H9 (cell line): ENCODE data around the gene TGFBR3L. TPM values are rescaled to one million over a fixed set of nuclear protein-coding genes. Genes with fewer than 3 reads are reported as not detected.
A peak's percentile ranks its signal among the peaks of the same experiment; 100 is the strongest.

Experiments used
- DNase-seq: peaks from one replicate; pipeline ENCODE4 v3.0.0-alpha.2; 2017
- H2AFZ ChIP-seq: one replicate; pipeline ENCODE4 v1.6.1; 2013; ENCODE audit warnings: mild to moderate bottlenecking, low read length, control low read depth, moderate library complexity
- H2AK5ac ChIP-seq: 2 replicates; pipeline ENCODE4 v1.6.1; 2013; ENCODE audit warnings: low read length, control low read depth, mixed read lengths; ENCODE audit not compliant: insufficient read length
- H2BK120ac ChIP-seq: one replicate; pipeline ENCODE4 v1.6.1; 2013; ENCODE audit warnings: low read depth, mild to moderate bottlenecking, low read length, control low read depth, inconsistent platforms; ENCODE audit not compliant: poor library complexity, severe bottlenecking
- H2BK12ac ChIP-seq: 2 replicates; pipeline ENCODE4 v1.6.1; 2013; ENCODE audit warnings: low read length, control low read depth, mixed read lengths, low read depth; ENCODE audit not compliant: insufficient read length
- H2BK15ac ChIP-seq: 2 replicates; pipeline ENCODE4 v1.6.1; 2013; ENCODE audit warnings: low read depth, low read length, control low read depth
- H2BK20ac ChIP-seq: one replicate; pipeline ENCODE4 v1.6.1; 2013; ENCODE audit warnings: low read depth, mild to moderate bottlenecking, low read length, control low read depth, inconsistent platforms; ENCODE audit not compliant: poor library complexity, severe bottlenecking
- H2BK5ac ChIP-seq: 2 replicates; pipeline ENCODE4 v1.6.1; 2013; ENCODE audit warnings: low read length, control low read depth, mixed read lengths; ENCODE audit not compliant: insufficient read length
- H3K14ac ChIP-seq: 2 replicates; pipeline ENCODE4 v1.6.1; 2013; ENCODE audit warnings: low read length, control low read depth; ENCODE audit not compliant: insufficient read depth
- H3K18ac ChIP-seq: 2 replicates; pipeline ENCODE4 v1.6.1; 2013; ENCODE audit warnings: low read depth, mild to moderate bottlenecking, mixed read lengths, low read length, control low read depth; ENCODE audit not compliant: insufficient read length
- H3K23ac ChIP-seq: 2 replicates; pipeline ENCODE4 v1.6.1; 2013; ENCODE audit warnings: low read length, control low read depth, mixed read lengths, low read depth; ENCODE audit not compliant: insufficient read length
- H3K23me2 ChIP-seq: 2 replicates; pipeline ENCODE4 v1.6.1; 2013; ENCODE audit warnings: low read depth, mild to moderate bottlenecking, mixed read lengths, low read length, control low read depth; ENCODE audit not compliant: insufficient read length, poor library complexity, severe bottlenecking
- H3K27ac ChIP-seq: 2 replicates; pipeline ENCODE4 v1.5.1; 2013; ENCODE audit warnings: low read length, control low read depth, mixed read lengths, low read depth; ENCODE audit not compliant: insufficient read length
- H3K27me3 ChIP-seq: 2 replicates; pipeline ENCODE4 v1.6.1; 2013; ENCODE audit warnings: low read length, control low read depth, inconsistent platforms; ENCODE audit not compliant: insufficient read depth
- H3K4ac ChIP-seq: 2 replicates; pipeline ENCODE4 v1.6.1; 2013; ENCODE audit warnings: low read depth, mild to moderate bottlenecking, control low read depth, inconsistent platforms, low read length, moderate library complexity
- H3K4me1 ChIP-seq: 2 replicates; pipeline ENCODE4 v1.6.1; 2013; ENCODE audit warnings: low read length, control low read depth, inconsistent platforms; ENCODE audit not compliant: insufficient read depth
- H3K4me2 ChIP-seq: 2 replicates; pipeline ENCODE4 v1.6.1; 2013; ENCODE audit warnings: low read length, control low read depth, mixed read lengths; ENCODE audit not compliant: insufficient read length, insufficient read depth
- H3K56ac ChIP-seq: 2 replicates; pipeline ENCODE4 v1.6.1; 2013; ENCODE audit warnings: low read depth, mild to moderate bottlenecking, mixed read lengths, low read length, control low read depth; ENCODE audit not compliant: insufficient read length
- H3K79me1 ChIP-seq: 2 replicates; pipeline ENCODE4 v1.6.1; 2013; ENCODE audit warnings: low read depth, mild to moderate bottlenecking, moderate library complexity, low read length, control low read depth, inconsistent platforms; ENCODE audit not compliant: insufficient read depth, poor library complexity, severe bottlenecking
- H3K79me2 ChIP-seq: 2 replicates; pipeline ENCODE4 v1.6.1; 2013; ENCODE audit warnings: low read length, control low read depth, inconsistent platforms; ENCODE audit not compliant: insufficient read depth
- H3K9ac ChIP-seq: 2 replicates; pipeline ENCODE4 v1.6.1; 2013; ENCODE audit warnings: low read length, control low read depth, mixed read lengths; ENCODE audit not compliant: insufficient read length; ENCODE audit errors: extremely low read depth
- H3K9me3 ChIP-seq: one replicate; pipeline ENCODE4 v1.6.1; 2013; ENCODE audit warnings: low read depth, low read length, inconsistent platforms; ENCODE audit not compliant: control insufficient read depth
- H3T11ph ChIP-seq: one replicate; pipeline ENCODE4 v1.6.1; 2013; ENCODE audit warnings: mild to moderate bottlenecking, low read length, control low read depth, inconsistent platforms
- H4K20me1 ChIP-seq: one replicate; pipeline ENCODE4 v1.6.1; 2013; ENCODE audit not compliant: control insufficient read depth, insufficient read length, insufficient read depth
- H4K5ac ChIP-seq: 2 replicates; pipeline ENCODE4 v1.6.1; 2013; ENCODE audit warnings: low read depth, mild to moderate bottlenecking, mixed read lengths, low read length, control low read depth; ENCODE audit not compliant: insufficient read length
- H4K8ac ChIP-seq: replicated peaks from 2 replicates; pipeline ENCODE4 v1.6.1; 2013; ENCODE audit warnings: low read length, control low read depth, mixed read lengths, low read depth; ENCODE audit not compliant: insufficient read length
- H4K91ac ChIP-seq: 2 replicates; pipeline ENCODE4 v1.6.1; 2013; ENCODE audit warnings: low read depth, mild to moderate bottlenecking, moderate library complexity, mixed read lengths, low read length, control low read depth; ENCODE audit not compliant: insufficient read length
- H3K27ac Mint-ChIP-seq, 3 experiments: 2 replicates in 2 of 3; 3 replicates in 1 of 3; pipeline ENCODE4 v1.8.0; 2020 to 2021; ENCODE audit warnings: mixed read lengths in 3 of 3, mild to moderate bottlenecking in 1 of 3, moderate library complexity in 1 of 3
- H3K27me3 Mint-ChIP-seq: 2 replicates; pipeline ENCODE4 v1.8.0; 2021; ENCODE audit warnings: low read depth, mild to moderate bottlenecking, moderate library complexity, mixed read lengths
- H3K36me3 Mint-ChIP-seq, 3 experiments: 2 replicates in 2 of 3; 3 replicates in 1 of 3; pipeline ENCODE4 v1.8.0; 2020 to 2021; ENCODE audit warnings: low read depth in 3 of 3, mixed read lengths in 3 of 3; ENCODE audit not compliant: insufficient read depth in 1 of 3
- H3K4me1 Mint-ChIP-seq, 2 experiments: 2 replicates each; pipeline ENCODE4 v1.8.0; 2020; ENCODE audit warnings: mixed read lengths in 2 of 2
- H3K4me3 Mint-ChIP-seq, 2 experiments: 2 replicates in 1 of 2; 3 replicates in 1 of 2; pipeline ENCODE4 v1.8.0; 2020 to 2021; ENCODE audit warnings: mild to moderate bottlenecking in 2 of 2, mixed read lengths in 2 of 2, moderate library complexity in 1 of 2
- H3K9me3 Mint-ChIP-seq, 2 experiments: 2 replicates in 1 of 2; 3 replicates in 1 of 2; pipeline ENCODE4 v1.8.0; 2020; ENCODE audit warnings: mild to moderate bottlenecking in 2 of 2, mixed read lengths in 2 of 2, moderate library complexity in 1 of 2
- CTCF ChIP-seq: fragments of 200-600 bp; sonication (generic); conservative IDR thresholded peaks from 3 replicates; pipeline ENCODE4 v1.8.0; 2021; ENCODE audit warnings: antibody characterized with exemption, mild to moderate bottlenecking
- WGBS: extraction: QIAGEN DNeasy Blood & Tissue Kit; methylation state at CpG from one replicate; pipeline ENCODE4 v1.1.7; 2013; ENCODE audit warnings: missing lambda C conversion rate, low lambda C conversion rate, mixed read lengths; ENCODE audit not compliant: insufficient read length; ENCODE audit errors: extremely low coverage; 5-methylcytosine and 5-hydroxymethylcytosine counted together
- total RNA-seq: library from RNA; stranded (reverse); gene quantifications from 2 replicates; pipeline ENCODE4 v1.2.1, GENCODE V29; 2021

TGFBR3L gene
- total RNA-seq, 1 experiment from 2014 or later, result 5.5 TPM

GRCh38 chr19:7942981-7943443 lies 28.4 kb downstream of the TGFBR3L start:
- Histone ChIP-seq H3K9ac (peak overlapping the region; percentile 80), H3K14ac (peak overlapping the region; percentile 89; the same call in 1 of the 2 replicates), H2BK5ac (no peak overlapping the region), H2AFZ (no peak overlapping the region), H3K27ac (no peak overlapping the region), H2BK15ac (0 out of 2 replicates have a peak overlapping the region, but pooled peaks have one; percentile 9), H4K5ac (no peak overlapping the region), H4K20me1 (no peaks in the 10 kb centered on the region), H2BK12ac (no peak overlapping the region), H2BK120ac (peak overlapping the region; percentile 52), H3K79me2 (peaks cover 3% of the 10 kb centered on the region; the same call in 1 of the 2 replicates), H2BK20ac (no peak overlapping the region), H4K91ac (no peak overlapping the region), H3T11ph (no peak overlapping the region), H3K56ac (no peak overlapping the region), H3K18ac (peak overlapping the region; percentile 49), H3K23me2 (no peaks in the 10 kb centered on the region), H3K79me1 (peaks cover 9% of the 10 kb centered on the region), H3K9me3 (no peaks in the 10 kb centered on the region), H2AK5ac (no peak overlapping the region), H3K4ac (peak overlapping the region; percentile 35; the same call in 1 of the 2 replicates), H3K4me1 (no peaks in the 10 kb centered on the region), H3K27me3 (no peaks in the 10 kb centered on the region), H3K4me2 (peak overlapping the region; percentile 66), H4K8ac (no peak overlapping the region), H3K23ac (no peak overlapping the region)
- Mint-ChIP-seq H3K27me3 (no peaks in the 10 kb centered on the region; the same call in 1 of the 2 replicates), H3K27ac (peak overlapping the region; percentile 97 to 100 (median 98)), H3K4me1 (peaks cover 3 to 10% of the 10 kb centered on the region in 2 experiments; a peak in 2 of 4 replicates), H3K9me3 (peaks cover 0 to 2% of the 10 kb centered on the region in 2 experiments; a peak in 2 of 5 replicates), H3K4me3 (peak overlapping the region; percentile 90 to 96), H3K36me3 (peaks cover 20 to 30% (median 26%) of the 10 kb centered on the region in 3 experiments)
- WGBS, result no CpG with 5 or more reads among the region's 33 CpGs
- no peak for TF ChIP-seq CTCF
- no peak for DNase-seq
